RCC 7860 (cell line): ENCODE results near the gene TMEM202.
"Not testable (repeated sequence)": the region's sequence is repeated elsewhere in the genome, so short reads cannot be mapped to it uniquely, and the experiment has no call there.

Experiments
- DNase-seq: peaks from one replicate; pipeline ENCODE4 v3.0.0-alpha.2; 2015; ENCODE audit warnings: low spot score
- FAIRE-seq: peaks from 2 replicates; lab custom pipeline; 2012; peaks lifted over from hg19 to GRCh38; lab: Jason Lieb, UNC

The TMEM202 gene

DNA sequence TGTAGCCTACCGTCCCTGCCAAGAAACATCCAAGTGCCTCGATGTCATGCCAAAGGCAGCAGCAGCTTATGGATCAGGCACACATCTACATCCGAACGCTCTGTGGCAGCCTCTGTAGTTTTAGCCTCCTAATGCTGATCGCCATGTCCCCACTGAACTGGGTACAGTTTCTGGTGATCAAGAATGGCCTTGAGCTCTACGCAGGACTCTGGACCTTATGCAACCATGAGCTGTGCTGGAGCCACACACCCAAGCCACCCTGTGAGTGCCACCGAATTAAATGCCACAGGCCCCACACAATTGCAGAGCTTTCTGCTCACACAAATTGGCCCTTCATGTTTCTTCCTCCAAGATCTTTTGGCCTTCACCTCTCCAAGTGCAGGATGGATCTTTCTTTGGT lies 543 bp downstream of the TMEM202 start:
- FAIRE-seq: no peak
- DNase-seq: no peak

DNA sequence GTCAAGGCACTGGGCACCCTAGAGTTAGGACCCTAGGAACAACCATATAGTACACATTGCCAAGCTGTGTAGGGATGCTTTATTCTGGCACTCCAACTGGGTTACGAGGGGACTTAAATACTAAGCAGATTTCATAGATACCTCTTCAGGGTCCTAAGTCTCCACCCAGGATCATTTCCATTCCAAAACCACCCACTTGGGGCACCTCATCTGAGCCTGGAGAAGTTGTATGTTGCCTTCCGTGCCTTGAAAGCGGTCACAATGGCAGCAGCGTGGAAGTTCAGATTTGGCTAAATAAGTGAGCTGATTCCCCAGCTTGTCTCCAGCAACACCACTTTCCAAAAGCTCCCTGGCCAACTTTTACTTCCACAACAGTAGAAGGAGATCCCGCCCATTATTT lies 4.6 kb downstream of the TMEM202 start:
- FAIRE-seq (no peak), DNase-seq (no peak)

DNA sequence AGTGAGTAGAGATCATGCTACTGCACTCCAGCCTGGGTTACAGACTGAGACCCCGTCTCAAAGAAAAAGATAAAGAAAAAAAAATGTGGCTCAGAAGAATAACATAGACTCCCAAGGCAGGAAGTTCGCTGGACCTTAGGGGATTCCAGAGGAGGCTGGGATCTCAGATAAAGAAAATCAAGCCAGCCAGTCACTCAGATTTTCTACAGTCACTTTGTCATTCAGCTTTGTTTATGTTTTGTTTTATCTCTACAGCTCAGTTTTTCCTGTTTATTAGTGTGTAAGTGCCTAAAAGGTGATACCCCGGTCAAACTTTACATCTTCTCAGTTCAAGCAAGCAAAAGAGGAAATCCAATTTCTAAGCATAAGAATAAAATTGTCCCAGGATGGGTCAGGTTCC lies 6.3 kb downstream of the TMEM202 start:
- DNase-seq (no peak), FAIRE-seq (no peak)

DNA sequence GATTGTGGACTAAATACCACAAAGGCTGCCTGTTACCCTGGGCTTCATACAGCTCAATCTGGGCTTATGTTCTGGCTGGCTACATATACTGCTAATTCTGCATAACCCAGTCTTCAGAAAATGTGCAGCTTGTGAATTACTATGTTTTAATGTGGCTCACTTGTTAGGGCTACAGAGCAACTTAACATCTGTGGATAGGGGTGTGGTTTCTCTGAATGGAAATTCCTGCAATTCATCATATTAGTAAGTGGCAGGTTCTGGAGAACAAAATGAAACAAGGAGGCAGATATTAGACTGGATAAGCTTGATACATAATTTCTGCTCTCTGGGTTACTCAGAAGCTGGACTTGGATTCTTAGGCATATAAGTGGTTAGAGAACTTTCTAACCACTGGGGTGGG lies 6.7 kb downstream of the TMEM202 start:
- DNase-seq (no peak), FAIRE-seq (no peak)

DNA sequence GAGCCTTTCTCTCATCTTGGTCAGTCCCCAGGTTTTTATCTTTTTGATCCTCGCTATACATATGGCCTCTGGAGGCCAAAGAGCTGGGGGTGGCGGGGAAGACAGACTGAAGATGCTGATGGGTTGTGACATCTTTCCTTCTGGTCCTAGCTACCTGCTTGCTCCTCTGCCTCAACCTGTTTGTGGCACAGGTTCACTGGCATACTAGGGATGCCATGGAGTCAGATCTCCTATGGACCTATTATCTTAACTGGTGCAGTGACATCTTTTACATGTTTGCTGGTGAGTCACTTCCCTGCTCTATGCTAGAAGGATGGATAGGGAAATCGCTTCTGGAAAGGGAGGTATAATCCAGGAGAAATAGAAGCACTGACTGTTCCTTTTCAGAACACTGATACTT lies 8.8 kb downstream of the TMEM202 start:
- no peak for DNase-seq
- no peak for FAIRE-seq

DNA sequence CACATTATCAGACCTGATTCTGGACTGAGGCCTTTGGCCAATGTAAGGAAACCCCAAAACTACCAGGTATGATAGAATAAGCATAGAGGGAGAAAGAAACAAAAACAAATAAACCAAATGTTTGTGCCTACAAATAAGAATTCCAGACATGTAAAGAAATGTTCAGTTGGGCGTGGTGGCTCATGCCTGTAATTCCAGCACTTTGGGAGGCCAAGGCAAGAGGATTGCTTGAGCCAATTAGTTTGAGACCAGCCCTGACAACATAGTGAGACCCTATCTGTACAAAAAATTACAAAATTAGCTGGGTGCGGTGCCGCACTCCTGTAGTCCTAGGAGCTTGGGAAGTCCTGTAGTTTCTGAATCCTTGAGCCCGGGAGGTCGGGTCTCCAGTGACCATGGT lies 13.0 kb downstream of the TMEM202 start:
- FAIRE-seq (no peak), DNase-seq (no peak)

DNA sequence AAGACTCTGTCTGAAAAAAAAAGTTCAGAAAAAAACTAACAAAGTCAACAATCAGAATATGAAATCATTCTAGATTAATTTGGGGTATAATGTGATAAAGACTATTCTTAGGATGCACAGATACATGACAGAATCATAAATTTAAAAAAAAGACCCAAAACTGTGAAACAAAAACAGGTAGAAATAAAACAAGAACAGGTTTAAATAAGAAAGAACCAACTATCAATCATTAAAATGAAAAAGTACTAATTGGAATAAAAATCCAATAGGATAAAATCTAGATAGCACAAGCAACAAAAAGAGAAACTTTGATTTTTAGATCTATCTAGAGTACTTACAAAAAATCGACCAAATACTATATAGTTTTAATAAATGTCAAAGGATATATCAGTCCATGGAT lies 13.4 kb downstream of the TMEM202 start:
- FAIRE-seq (no peak), DNase-seq (no peak)

DNA sequence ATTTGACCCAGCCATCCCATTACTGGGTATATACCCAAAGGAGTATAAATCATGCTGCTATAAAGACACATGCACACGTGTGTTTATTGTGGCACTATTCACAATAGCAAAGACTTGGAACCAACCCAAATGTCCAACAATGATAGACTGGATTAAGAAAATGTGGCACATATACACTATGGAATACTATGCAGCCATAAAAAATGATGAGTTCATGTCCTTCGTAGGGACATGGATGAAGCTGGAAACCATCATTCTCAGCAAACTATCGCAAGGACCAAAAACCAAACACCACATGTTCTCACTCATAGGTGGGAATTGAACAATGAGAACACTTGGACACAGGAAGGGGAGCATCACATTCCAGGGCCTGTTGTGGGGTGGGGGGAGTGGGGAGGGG lies 15.2 kb downstream of the TMEM202 start:
- FAIRE-seq, DNase-seq: not testable (repeated sequence)

DNA sequence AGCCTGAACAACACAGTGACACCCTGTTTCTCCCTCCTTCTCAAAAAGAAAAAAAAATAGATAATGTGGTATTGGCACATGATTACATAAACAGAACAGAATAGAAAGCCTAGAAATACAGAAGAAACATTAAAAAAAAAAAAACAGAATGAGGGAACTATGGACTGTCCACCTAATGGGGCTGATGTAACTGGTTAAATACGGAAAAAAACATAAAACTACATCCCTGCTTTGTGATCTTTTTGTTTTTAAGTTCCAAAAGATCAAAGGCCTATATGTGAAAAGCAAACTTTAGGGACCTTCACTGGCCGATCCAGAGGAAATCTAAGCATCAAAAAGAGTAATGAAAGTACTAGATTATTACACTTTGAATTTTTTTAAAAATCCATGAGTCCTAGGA lies 17.2 kb downstream of the TMEM202 start:
- no peak for DNase-seq
- no peak for FAIRE-seq

DNA sequence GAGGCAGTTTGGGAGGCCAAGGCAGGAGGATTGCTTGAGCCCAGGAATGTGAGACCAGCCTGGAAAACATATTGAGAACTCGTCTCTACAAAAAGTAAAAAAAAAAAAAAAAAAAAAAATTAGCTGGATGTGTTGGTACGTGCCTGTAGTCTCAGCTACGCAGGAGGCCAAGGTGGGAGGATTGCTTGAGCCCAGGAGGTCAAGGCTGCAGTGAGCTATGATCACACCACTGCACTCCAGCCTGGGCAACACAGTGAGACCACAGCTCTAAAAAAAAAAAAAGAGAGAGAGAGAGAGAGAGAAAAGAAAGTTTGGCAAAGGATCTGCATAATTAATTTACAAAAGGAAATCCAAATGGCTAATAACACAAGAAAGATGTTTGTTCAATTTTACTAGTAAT lies 21.7 kb downstream of the TMEM202 start:
- DNase-seq, FAIRE-seq: not testable (repeated sequence)

DNA sequence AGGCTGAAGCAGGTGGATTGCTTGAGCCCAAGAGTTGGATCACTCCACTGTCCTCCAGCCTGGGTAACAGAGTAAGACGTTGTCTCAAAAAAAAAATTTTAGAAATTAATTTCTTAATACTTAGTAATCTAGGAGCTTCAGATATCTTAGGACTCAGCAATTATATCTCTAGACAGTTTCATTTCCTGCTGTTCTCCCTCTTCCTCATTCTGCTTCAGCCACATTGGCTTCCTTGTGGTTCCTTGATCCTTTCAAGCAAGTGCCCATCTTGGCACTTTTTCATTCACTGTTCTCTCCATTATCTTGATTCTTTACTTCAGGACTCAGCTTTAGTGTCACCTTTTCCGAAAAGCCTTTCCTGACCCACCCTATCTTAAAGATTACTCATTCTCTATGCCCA lies 22.5 kb downstream of the TMEM202 start:
- no peak for DNase-seq
- FAIRE-seq: no peak

DNA sequence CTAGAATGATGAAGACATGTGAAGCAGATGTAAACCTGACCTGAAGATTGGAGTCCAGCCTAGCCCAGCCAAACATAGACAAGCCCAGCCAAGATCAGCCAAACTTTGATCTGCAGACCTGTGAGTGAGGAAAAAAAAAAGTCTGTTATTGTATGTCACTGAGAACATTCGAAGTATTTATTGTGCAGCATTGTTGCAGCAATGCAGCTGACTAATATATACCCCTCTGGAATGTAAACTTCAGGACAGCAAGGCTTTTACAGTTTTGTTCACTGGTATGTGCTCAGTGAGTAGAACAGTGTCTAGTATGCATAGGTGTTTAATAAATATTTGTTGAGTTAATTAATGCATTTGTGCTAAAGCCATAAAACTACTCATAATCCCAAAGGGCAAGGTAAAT lies 23.4 kb downstream of the TMEM202 start:
- DNase-seq: no peak

DNA sequence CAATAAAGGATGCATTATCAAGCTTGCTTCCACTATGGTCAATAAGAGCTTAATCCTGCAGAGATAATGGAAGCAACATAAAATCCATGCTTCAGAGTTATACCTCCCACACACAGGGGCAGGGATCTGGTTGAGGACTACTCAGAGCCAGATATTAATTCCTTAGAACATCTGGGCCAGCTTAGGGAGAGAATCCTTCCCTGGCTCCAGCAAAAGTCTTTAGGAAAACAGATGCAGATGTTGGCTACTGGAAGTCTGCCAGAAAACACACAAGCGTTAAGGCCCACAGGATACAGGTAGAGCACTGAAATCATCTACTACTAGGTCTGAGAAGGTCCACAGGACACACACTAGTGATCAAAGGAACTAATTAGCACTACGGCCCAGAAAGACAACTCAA lies 25.2 kb downstream of the TMEM202 start:
- DNase-seq (no peak), FAIRE-seq (no peak)

More for the DNA sequence above, 23.4 kb downstream of the TMEM202 start:
- FAIRE-seq: no peak

DNA sequence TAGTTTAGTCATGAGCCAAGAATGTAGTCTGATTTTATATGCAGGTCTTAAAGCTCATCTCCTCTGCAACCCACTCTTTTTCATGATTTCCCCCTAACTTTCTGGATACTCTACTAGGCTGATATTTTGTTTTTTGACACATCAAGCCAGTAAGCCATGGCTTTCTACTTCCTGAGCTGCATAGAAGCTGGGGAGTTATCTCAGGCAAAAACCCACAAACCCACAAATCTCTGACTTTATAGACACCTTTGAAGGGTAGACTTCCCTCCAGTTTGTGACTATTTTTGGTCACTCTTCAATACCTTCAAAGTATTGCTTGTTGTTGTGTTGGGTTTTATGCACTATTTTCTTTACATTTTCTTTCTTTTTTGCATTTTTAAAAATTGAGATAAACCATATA lies 28.6 kb downstream of the TMEM202 start:
- FAIRE-seq: no peak
- DNase-seq: no peak

DNA sequence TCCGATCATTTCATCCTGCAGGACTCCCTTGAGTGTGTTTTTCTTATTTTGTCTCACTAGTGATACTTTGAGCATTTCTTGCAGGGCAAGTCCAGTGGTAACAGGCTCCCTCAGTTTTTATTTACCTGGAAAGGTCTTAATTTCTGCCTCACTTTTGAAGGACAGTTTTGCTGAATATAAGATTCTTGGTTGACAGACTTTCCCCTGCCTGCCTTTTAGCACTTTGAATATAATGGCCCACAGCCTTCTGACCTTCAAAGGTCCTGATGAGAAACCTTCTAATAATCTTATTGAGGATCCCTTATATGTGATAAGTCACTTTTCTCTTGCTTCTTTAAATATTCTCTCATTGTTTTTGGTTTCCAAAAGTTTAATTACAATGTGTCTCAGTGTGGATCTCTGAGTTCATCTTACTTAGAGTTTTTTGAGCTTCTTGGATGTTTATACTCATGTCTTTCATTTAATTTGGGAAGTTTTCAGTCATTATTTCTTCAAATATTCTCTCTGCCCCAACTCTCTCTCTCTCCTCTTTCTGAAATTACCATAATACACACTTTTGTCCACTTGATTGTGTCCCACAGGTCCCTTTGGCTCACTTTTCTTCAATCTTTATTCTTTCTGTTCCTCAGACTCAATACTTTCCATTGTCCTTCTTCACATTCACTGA lies 39.7 kb downstream of the TMEM202 start:
- DNase-seq (no peak), FAIRE-seq (no peak)

DNA sequence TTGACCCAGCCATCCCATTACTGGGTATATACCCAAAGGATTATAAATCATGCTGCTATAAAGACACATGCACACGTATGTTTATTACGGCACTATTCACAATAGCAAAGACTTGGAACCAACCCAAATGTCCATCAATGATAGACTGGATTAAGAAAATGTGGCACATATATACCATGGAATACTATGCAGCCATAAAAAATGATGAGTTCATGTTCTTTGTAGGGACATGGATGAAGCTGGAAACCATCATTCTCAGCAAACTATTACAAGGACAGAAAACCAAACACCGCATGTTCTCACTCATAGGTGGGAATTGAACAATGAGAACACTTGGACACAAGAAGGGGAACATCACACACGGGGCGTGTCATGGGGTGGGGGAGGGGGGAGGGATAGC lies 44.7 kb downstream of the TMEM202 start:
- DNase-seq, FAIRE-seq: not testable (repeated sequence)

DNA sequence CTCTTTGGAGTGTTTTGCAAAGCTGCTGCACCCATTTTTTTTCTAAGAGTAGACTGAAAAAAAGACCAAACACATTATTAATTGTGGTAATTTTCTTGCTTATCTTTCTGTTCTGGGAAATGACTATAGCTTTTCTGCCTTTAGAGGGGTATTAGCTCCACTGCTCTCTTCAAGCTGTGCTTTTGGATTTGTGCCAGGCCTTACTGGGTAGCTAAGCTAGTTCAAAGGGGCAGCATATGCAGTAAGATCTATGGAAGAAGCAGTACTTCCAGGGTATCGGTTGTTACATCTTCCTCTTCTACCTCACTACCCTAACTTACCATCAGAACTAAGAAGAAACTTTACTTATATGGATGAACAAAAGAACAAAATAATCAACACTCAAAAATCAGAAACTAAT lies 47.3 kb downstream of the TMEM202 start:
- no peak for FAIRE-seq
- no peak for DNase-seq

DNA sequence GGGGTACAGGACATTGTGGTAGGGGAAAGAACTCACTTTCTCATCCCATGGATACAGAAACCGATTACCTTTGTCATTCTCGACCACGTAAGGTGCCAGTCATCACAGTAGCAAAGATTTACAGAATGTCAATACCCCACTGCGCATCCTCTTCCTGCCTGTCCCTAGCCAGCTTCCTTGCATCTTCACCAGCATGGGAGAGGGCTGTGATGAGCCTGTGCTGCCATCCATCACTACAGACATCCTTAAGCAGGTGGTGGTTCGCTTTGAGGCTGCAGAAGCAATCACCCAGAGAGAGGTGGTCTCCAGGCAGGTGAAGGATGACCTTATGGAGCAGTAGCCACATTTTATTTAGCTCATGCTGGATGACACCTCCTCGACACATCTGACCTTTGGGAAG lies 52.7 kb downstream of the TMEM202 start:
- FAIRE-seq (no peak), DNase-seq (no peak)

DNA sequence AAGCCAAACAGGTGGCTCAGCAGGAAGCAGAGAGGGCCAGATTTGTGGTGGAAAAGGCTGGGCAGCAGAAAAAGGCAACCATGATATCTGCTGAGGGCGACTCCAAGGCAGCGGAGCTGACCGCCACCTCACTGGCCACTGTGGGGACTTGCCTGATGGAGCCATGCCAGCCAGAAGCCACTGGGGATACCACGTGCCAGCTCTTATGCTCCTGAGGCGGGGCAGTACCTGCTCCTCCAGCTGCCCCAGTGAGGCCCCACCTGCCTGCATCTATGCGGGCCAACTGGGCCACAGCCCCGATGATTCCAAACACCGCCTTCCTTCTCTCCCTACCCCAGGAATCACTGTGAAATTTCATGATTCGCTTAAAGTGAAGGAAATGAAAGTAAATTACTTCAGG lies 53.1 kb downstream of the TMEM202 start:
- DNase-seq (no peak), FAIRE-seq (no peak)

DNA sequence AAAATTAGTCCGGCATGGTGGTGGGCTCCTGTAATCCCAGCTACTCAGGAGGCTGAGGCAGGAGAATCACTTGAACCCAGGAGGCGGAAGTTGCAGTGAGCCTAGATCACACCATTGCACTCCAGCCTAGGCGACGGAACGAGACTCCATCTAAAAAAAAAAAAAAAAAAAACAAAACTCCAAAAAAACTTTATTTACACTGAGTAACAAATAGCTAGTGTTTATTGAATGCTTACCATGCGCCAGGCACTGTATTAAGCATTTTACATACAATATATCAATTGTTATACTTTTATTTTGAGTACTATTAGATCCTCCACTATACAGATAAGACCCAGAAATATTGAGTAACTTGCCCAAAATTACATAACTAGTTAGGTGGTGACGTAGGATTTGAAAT lies 58.6 kb downstream of the TMEM202 start:
- DNase-seq (no peak), FAIRE-seq (no peak)
